ENCODE results near the gene BARX2.

DNA sequence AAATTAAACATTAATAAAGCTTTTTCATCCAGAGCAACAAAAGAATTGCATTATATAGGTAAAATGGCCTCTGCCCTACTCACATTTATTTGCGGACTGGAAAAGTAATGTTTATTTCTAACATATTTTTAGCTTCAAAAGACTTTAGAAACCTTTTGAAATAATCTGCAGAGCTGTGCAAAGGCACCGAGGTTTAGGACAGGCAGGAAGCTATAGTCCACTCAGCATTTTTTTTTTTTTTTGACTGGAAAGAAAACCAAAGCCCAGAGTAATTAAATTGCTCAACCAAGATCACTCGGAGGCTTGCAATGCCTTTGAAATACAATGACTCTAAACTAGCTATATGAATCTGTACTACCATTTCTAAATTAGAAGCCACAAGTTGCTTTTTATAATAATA lies 19.1 kb downstream of the BARX2 start:
- TF ChIP-seq EZH2 (IDR thresholded peaks at IDR 0.05) (no peak), FOXP2 (optimal IDR thresholded peaks at IDR 0.05; ENCODE audit: control extremely low read depth, extremely low read length, insufficient read depth) (no peak)
